Stimulated activated CD4-positive, alpha-beta T cell treated with anti-CD3 and anti-CD28 coated beads, Interleukin-2, amount 100 ng/mL, for 48 hours (primary cell): ENCODE data around the gene PGPEP1.
A peak's percentile ranks its signal among the peaks of the same experiment; 100 is the strongest.
"Not testable (repeated sequence)": the region's sequence is repeated elsewhere in the genome, so short reads cannot be mapped to it uniquely, and the experiment has no call there.

ENCODE experiments used
- DNase-seq, 2 donors: peaks; one replicate each; pipeline ENCODE4 v3.0.0-alpha.2; 2020

The PGPEP1 gene

GRCh38 chr19:18336121-18336520, 4.3 kb upstream of the PGPEP1 start:
- DNase-seq: no peak

GRCh38 chr19:18338541-18338940, 1.9 kb upstream of the PGPEP1 start:
- no peak for DNase-seq

GRCh38 chr19:18339723-18340122, 675 bp upstream of the PGPEP1 start:
- DNase-seq: no peak

- peak; percentile 54 to 63 for DNase-seq
Observed at GRCh38 chr19:18340990-18341868, 831 bp downstream of the PGPEP1 start.

GRCh38 chr19:18342090-18342632, 1.8 kb downstream of the PGPEP1 start:
- DNase-seq: no peak

- DNase-seq: no peak
Observed at GRCh38 chr19:18344582-18344950, 4.2 kb downstream of the PGPEP1 start.

DNA sequence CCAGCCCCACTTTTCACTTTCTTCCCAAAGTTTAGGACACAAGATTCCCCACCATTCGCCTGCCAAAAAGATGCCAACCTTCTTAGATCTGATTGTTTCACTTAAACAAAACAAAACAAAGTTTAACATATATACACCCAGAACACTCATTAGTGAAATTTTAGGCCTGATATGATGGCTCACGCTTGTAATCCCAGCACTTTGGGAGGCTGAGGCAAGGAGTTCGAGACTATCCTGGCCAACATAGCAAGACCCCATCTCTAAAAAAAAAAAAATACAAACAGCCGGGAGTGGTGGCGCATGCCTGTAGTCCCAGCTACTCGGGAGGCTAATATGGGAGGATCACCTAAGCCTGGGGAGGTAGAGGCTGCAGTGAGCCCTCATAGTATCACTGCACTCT, 4.9 kb downstream of the PGPEP1 start:
- DNase-seq: no peak

- no peak for DNase-seq
Observed at GRCh38 chr19:18346091-18346490, 5.7 kb downstream of the PGPEP1 start.

GRCh38 chr19:18348171-18348570, 7.8 kb downstream of the PGPEP1 start:
- DNase-seq: no peak

- DNase-seq: not testable (repeated sequence)
Observed at GRCh38 chr19:18348818-18349339, 8.5 kb downstream of the PGPEP1 start.

DNA sequence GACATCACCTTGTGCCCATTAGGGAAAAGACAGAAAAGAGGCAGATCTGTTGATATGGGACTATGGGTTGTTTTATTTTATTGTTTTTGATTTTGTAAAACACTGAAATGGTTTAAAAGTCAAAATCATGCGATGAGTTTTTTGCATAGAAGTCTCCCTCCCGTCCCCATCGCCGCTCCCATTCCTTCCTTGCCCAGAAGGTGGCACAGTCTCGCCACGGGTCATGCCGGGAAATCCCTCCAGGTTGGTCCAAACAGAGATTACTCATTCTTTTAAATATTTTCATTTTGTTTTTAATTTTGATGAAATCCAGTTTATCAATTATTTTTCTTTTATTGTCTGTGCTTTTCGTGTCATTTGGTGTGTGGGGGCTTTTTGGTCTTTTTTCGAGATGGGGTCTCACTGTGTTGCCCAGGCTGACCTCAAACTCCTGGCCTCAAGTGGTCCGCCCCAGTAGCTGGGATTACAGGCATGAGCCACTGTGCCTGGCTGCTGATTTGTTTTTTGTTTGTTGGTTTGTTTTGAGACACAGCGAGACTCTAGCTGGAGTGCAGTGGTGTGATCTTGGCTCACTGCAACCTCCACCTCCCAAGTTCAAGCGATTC, 9.2 kb downstream of the PGPEP1 start:
- DNase-seq: peak in 1 of 2 donors; percentile 32

DNA sequence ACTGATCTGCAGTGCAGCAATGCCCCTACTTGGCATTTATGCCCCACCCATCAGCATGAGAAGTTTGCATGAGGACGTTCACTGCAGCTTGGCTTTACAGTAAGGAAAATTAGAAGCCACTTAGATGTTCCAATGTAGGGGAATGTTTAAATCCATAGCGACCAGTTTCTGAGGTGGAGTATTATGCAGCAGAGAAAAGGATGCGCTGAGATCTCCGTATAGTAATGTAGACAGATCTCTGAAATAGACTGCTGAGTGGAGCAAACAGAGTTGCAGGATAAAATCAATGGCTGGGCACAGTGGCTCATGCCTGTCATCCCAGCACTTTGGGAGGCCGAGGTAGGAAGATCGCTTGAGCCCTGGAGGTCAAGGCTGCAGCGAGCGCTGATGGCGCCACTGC, 10.1 kb downstream of the PGPEP1 start:
- DNase-seq: no peak

- no peak for DNase-seq
Observed at GRCh38 chr19:18351544-18351943, 11.1 kb downstream of the PGPEP1 start.

- DNase-seq: no peak
Observed at GRCh38 chr19:18353378-18354005, 13.1 kb downstream of the PGPEP1 start.

- DNase-seq: not testable (repeated sequence)
Observed at GRCh38 chr19:18354743-18355142, 14.3 kb downstream of the PGPEP1 start.

GRCh38 chr19:18357041-18357440, 16.6 kb downstream of the PGPEP1 start:
- DNase-seq: no peak

GRCh38 chr19:18361646-18362045, 21.2 kb downstream of the PGPEP1 start:
- no peak for DNase-seq

DNA sequence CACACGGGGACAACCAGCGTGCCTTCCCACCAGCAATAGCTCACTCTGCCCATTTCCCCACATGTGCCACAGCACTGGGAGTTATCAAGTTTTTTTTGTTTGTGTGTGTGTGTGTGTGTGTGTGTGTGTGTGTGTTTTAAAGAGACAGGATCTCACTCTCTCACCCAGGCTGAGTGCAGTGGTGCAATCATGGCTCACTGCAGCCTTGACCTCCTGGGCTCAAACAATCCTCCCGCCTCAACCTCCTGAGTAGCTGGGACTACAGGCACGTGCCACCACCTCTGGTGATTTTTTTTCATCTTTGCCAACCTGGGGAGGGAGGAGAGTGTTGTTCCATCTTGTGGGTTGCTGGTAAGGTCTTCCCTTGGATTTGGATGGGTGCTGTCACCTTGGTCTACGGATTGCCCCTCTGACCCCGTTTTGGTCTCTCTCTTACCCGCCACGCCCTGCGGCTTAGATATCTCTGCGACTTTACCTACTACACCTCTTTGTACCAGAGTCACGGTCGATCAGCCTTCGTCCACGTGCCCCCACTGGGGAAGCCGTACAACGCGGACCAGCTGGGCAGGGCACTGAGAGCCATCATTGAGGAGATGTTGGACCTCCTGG, 22.6 kb downstream of the PGPEP1 start:
- DNase-seq: no peak

GRCh38 chr19:18363787-18364186, 23.4 kb downstream of the PGPEP1 start:
- no peak for DNase-seq

DNA sequence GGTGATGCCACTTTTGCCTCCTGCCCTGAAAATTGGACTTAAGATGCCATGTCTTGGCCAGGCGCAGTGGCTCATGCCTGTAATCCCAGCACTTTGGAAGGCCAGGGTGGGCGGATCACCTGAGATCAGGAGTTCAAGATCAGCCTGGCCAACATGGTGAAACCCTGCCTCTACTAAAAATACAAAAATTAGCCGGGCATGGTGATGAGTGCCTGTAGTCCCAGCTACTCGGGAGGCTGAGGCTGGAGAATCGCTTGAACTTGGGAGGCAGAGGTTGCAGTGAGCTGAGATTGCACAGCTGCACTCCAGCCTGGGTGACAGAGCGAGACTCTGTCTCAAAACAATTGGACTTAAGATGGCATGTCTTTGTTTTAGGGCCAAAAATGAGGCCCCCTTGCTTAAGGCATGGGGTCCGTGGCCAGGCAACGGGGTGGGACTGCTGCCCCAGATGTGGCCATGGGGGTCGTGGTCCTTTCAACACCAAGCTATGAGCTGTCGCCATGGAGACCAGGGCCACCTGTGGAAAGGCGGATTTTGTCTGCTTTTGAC, 24.0 kb downstream of the PGPEP1 start:
- not testable (repeated sequence) for DNase-seq

DNA sequence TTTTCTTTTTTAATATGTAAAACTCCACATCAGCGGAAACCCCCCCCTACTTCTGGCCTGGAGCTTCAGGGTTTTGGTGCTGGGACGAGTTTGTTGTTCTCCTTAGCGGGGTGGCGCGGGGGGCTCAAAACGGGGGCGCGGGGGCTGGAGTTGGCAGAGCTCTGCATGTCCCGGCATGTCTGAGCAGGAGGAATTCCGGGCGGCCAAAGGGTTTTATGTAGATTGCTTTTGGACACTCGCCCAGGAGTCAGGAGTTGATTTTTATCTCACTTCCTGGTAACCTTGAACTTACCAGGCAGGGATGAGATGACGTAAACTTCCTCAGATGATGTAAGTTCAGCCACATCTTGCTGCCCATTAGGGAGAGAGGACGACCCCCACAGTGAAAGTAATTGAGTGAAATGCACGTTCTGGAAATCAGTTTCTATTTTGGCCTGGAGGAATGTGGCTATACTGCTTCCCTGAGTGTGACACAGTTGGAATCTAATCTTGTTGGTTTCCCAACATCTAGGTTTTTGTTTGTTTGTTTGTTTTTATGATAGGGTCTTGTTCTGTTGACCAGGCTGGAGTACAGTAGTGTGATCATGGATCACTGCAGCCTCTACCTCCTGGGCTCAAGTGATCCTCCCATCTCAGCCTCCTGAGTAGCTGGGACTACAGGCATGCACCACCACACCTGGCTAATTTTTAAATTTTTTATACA, 24.6 kb downstream of the PGPEP1 start:
- DNase-seq: no peak

GRCh38 chr19:18366021-18366435, 25.6 kb downstream of the PGPEP1 start:
- DNase-seq: no peak
